Nephron progenitor cell (in vitro differentiated cells): Measurements from ENCODE around the gene RNF125.

Experiments
- DNase-seq: peaks from one replicate; pipeline ENCODE4 v3.0.0; 2021
- H3K27ac Mint-ChIP-seq: 2 replicates; pipeline ENCODE4 v1.8.0; 2021; ENCODE audit warnings: mild to moderate bottlenecking, moderate library complexity, mixed read lengths
- H3K27me3 Mint-ChIP-seq: 2 replicates; pipeline ENCODE4 v1.8.0; 2021; ENCODE audit warnings: mild to moderate bottlenecking, low read depth, mixed read lengths; ENCODE audit not compliant: poor library complexity
- H3K36me3 Mint-ChIP-seq: 2 replicates; pipeline ENCODE4 v1.8.0; 2021; ENCODE audit warnings: low read depth, mixed read lengths
- H3K4me1 Mint-ChIP-seq: 2 replicates; pipeline ENCODE4 v1.8.0; 2021; ENCODE audit warnings: mixed read lengths
- H3K4me3 Mint-ChIP-seq: 2 replicates; pipeline ENCODE4 v1.8.0; 2021; ENCODE audit warnings: mild to moderate bottlenecking, moderate library complexity, mixed read lengths
- H3K9me3 Mint-ChIP-seq: 2 replicates; pipeline ENCODE4 v1.8.0; 2021; ENCODE audit warnings: mild to moderate bottlenecking, moderate library complexity, mixed read lengths
- CTCF ChIP-seq: fragments of 200-600 bp; sonication (generic); IDR thresholded peaks from 2 replicates; pipeline ENCODE4 v1.5.0; 2021; ENCODE audit warnings: antibody characterized with exemption

RNF125 gene

DNA sequence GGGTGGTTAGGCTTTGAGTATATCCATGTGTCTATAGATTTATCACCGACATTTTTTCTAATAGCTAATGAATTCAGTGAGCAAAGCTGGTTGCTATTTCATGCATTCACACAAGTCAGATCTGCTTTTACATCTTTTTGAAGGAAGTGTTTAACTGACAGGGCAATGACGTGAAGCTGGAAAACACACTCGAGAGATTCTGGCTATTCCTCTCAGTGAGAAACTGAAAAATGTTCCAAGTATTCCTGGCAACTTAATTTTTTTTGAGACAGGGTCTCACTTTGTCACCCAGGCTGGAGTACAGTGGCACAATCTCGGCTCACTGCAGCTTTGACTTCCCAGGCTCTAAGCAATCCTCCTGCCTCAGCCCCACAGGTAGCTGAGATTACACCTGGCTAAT, 94.2 kb downstream of the RNF125 start:
- H3K4me1 Mint-ChIP-seq: no peaks in the 10 kb centered on the region
- no peak for DNase-seq
- no peaks in the 10 kb centered on the region for H3K27me3 Mint-ChIP-seq
- H3K9me3 Mint-ChIP-seq: no peaks in the 10 kb centered on the region
- H3K4me3 Mint-ChIP-seq: no peak overlapping the region
- no peak overlapping the region for H3K27ac Mint-ChIP-seq
- H3K36me3 Mint-ChIP-seq: peaks cover 56% of the 10 kb centered on the region
- TF ChIP-seq CTCF: no peak

- H3K4me1 Mint-ChIP-seq: no peaks in the 10 kb centered on the region
- DNase-seq: no peak
- H3K36me3 Mint-ChIP-seq: peaks cover 61% of the 10 kb centered on the region
- H3K9me3 Mint-ChIP-seq: no peaks in the 10 kb centered on the region
- H3K27me3 Mint-ChIP-seq: no peaks in the 10 kb centered on the region
- TF ChIP-seq CTCF: no peak
- H3K4me3 Mint-ChIP-seq: no peak overlapping the region
- no peak overlapping the region for H3K27ac Mint-ChIP-seq
Observed at GRCh38 chr18:32114293-32114942, 95.8 kb downstream of the RNF125 start.

- Mint-ChIP-seq H3K27me3 (no peaks in the 10 kb centered on the region), H3K36me3 (peaks cover 78% of the 10 kb centered on the region), H3K4me3 (no peak overlapping the region), H3K4me1 (no peaks in the 10 kb centered on the region), H3K9me3 (no peaks in the 10 kb centered on the region), H3K27ac (no peak overlapping the region)
- DNase-seq: no peak
- no peak for TF ChIP-seq CTCF
Observed at GRCh38 chr18:32122039-32122438, 103.4 kb downstream of the RNF125 start.
